NCI-H2227 (cell line): ENCODE data around the gene CAPN12.
"Not testable (repeated sequence)": the region's sequence is repeated elsewhere in the genome, so short reads cannot be mapped to it uniquely, and the experiment has no call there.

Experiments used
- DNase-seq: peaks from one replicate; lab custom pipeline; 2025; ENCODE audit not compliant: unreplicated experiment; lab: John Stamatoyannopoulos, UW

Gene CAPN12

GRCh38 chr19:38770949-38771275 lies 26.6 kb upstream of the CAPN12 start:
- DNase-seq, result not testable (repeated sequence)

- DNase-seq, result not testable (repeated sequence)
Observed at GRCh38 chr19:38770228-38770948, 26.1 kb upstream of the CAPN12 start.

DNA sequence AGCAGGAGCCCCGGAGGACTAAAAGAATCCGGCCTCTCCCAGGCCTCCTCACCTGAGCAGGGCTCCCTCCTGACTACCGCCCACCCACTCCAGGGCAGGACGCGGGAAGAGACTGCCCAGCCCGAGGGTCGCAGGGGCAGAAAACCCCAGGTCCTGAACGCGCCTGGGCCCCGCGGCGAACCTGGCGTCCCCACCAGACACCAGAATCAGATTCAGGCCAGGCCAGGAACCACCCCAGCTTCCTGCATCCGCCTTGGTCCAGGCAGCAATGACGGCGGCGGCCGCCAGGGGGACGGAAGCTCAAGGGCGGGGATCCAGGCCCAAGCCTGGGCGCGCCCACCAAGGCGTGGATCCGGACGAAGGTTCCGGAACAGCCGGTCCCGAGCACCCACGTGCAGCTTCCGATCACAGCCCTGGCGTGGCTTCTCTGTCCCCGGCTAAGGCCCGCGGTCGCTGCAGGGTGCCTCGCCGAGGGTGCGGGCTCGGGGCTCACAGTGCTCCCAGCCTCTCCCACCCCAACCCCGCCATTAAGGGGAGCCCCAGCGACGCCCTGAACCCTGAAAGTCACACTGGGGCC lies 25.4 kb upstream of the CAPN12 start:
- peak; percentile 78 for DNase-seq

DNA sequence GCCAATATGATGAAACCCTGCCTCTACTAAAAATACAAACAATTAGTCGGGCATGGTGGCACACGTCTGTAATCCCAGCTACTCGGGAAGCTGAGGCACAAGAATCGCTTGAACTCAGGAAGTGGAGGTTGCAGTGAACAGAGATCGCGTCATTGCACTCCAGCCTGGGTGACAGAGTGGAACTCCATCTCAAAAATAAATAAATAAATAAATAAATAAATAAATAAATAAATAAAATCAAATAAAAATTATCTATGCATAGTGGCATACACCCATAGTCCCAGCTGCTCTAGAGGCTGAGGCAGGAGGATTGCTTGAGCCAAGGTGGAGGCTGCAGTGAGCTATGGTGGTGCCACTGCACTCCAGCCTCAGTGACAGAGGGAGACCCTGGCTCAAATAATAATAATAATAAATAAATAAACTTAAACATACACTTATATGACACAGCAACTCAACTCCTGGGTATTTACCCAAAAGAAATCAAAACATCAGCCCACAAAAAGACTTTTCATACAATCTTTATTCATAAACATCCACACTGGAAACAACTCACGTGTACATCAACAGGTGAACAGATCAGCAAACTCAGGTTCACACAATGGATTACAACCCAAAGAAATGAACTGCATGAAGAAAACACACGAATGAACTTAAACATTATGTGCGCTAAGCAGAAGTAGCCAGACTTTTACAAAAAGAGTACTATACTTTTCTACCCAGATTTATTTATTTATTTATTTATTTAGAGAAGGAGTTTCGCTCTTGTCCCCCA lies 22.2 kb upstream of the CAPN12 start:
- DNase-seq, result no peak

- DNase-seq, result no peak
Observed at GRCh38 chr19:38765214-38765613, 20.9 kb upstream of the CAPN12 start.

DNA sequence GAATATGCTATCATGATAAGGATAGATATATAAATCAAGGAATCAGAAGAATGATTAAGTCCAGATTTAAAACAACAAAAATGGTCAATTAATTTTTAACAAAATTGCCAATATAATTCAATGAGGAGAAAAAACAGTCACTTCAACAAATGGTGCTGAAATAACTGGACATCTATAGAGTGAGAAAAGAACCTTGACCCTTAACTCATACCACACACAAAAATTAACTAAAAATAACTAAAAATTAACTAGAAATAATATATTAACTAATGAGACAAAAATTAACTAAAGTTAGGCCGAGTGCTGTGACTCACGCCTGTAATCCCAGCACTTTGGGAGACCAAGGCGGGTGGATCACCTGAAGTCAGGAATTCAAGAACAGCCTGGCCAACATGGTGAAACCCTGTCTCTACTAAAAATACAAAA lies 19.5 kb upstream of the CAPN12 start:
- DNase-seq, result no peak

DNA sequence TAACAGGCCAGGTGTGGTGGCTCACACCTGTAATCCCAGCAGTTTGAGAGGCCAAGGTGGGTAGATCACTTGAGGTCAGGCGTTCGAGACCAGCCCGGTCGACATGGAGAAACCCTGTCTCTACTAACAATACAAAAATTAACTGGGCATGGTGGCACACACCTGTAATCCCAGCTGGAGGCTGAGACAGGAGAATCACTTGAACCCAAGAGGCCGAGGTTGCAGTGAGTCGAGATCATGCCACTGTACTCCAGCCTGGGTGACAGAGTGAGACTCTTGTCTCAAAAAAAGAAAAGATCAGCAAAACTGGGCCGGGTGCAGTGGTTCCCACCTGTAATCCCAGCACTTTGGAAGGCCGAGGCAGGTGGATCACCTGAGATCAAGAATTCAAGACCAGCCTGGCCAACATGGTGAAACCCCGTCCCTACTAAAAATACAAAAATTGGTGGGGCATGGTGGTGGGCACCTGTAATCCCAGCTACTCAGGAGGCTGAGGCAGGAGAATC lies 17.7 kb upstream of the CAPN12 start:
- DNase-seq, result not testable (repeated sequence)

GRCh38 chr19:38760805-38761517 lies 16.7 kb upstream of the CAPN12 start:
- not testable (repeated sequence) for DNase-seq

DNA sequence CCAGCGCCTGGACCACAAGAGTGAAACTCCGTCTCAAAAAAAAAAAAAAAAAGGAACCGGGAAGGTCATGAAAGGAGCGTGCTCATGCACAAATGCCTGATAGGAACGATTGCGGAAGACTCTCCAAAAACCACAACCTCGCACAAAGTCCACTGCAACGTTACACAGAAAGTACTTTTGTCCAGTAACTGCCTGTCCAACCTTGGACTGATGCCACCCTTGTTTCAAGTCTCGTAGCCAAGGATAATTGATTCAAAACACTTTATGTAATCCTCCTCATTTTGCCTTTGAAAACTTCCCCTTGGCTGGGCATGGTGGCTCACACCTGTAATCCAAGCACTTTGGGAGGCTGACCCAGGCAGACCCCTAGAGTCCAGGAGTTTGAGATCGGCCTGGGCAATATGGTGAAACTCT lies 15.3 kb upstream of the CAPN12 start:
- DNase-seq, result no peak

DNA sequence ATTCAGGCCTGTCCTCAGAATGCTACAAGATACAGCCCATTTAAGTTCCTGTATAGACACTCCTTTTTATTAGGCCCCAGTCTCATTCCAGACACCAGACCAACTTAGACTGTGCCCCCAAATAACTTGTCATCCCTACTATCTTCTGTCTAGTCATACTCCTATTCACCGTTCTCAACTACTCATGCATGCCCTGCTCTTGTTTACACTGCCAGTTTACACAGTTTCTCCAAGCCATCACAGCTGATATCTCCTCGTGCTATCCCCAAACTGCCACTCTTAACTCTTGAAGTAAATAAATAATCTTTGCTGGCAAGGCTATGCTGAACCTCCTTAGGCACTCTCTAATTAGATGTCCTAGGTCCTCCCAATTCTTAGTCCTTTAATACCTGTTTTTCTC lies 9.9 kb upstream of the CAPN12 start:
- not testable (repeated sequence) for DNase-seq

DNA sequence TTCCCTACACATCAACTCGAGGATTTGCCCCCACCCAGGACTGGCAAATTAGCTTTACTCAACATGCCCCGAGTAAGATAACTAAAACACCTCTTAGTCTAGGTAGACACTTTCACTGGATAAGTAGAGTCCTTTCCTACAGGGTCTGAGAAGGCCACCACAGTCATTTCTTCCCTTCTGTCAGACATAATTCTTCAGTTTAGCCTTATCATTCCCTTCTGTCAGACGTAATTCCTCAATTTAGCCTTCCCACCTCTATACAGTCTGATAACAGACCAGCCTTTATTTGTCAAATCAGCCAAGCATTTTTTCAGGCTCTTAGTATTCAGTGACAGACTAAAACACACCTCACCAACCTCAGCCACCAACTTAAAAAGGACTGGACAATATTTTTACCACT lies 9.5 kb upstream of the CAPN12 start:
- not testable (repeated sequence) for DNase-seq

DNA sequence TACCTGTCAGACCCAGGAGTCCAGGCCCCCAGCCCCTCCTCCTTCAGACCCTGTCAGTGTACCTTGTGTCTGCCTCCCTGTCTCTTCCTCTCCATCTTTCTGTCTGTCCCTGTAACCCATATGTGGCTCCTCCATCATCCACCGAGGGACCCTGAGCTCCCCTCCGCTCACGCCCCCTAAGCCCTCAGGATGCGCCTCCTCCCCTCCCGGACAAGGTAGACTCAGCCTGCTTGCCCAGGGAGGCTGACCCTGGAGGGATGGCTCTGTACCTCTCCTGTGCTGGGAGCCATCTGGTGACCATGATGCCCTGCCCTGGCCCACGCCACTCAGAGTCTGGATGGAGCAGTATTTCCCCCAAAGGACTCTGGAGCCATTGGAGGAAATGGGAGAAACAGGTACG lies 1.0 kb upstream of the CAPN12 start:
- DNase-seq, result no peak

- no peak for DNase-seq
Observed at GRCh38 chr19:38744874-38745273, 600 bp upstream of the CAPN12 start.

DNA sequence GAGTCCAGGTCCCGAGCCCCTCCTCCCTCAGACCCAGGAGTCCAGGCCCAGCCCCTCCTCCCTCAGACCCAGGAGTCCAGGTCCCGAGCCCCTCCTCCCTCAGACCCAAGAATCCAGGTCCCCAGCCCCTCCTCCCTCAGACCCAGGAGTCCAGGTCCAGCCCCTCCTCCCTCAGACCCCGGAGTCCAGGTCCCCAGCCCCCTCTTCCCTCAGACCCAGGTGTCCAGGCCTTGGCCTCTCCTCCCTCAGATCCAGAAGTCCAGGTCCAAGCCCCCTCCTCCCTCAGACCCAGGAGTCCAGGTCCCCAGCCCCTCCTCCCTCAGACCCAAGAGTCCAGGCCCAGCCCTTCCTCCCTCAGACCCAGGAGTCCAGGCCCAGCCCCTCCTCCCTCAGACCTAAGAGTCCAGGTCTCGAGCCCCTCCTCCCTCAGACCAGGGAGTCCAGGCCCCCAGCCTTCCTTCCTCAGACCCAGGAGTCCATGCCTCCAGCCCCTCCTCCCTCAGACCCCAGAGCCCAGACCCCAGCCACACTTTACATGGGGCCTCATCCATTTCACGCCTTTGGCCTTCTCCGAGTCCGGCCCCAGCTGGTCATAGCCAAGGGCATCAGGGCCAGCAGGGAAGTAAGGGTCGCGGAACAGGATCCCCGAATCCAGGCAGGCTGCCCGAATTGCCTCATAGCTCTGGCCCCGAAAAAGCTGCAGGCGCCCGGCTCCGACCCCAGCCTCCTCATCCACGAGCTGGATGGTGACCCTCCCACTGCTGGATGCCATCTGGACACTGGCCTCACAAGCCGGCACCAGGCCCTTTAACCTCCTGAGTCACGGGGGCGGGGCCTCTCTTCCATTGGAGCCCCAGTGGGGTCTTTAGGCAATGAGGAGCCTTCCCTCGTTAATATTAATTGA lies 628 bp downstream of the CAPN12 start:
- DNase-seq, result no peak

DNA sequence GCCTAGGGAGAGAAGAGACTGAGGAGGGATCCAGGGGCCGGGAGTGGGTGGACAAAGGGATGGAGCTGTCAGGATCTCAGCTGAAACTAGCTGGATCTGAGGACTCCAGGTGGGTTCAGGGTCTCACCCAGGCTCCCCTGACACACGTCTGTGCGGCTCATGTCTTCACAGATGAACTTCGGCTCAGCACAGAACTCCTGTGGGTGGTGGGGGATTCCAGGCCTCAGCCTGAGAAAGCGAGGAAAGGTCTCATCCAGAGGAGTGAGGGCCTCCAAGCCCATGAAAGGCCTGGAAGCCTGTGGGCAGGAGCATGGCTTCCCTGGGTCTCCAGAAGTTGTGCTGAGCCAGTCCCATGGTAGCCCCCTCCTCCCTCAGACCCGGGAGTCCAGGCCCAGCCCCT lies 1.4 kb downstream of the CAPN12 start:
- DNase-seq, result no peak

GRCh38 chr19:38742296-38742695 lies 2.0 kb downstream of the CAPN12 start:
- no peak for DNase-seq

GRCh38 chr19:38741670-38742069 lies 2.6 kb downstream of the CAPN12 start:
- no peak for DNase-seq

DNA sequence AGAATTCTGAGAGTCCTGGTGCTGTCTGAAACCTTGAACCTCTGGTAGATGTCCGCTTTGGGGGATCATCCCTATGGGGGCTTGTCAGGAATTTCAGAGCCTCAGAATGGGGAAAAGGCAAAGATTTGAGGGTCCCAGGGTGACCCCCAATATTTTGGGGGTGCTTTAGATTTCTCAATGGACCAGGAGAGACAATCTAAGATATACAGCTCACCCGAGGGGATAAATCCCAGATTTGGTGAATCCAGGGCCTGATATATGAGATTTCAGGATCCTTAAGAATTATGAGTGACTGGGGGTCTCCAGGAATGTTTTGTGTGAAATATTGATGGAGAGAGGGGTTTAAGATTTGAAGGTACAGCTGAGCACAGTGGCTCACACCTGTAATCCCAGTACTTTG lies 3.3 kb downstream of the CAPN12 start:
- no peak for DNase-seq

GRCh38 chr19:38740257-38740592 lies 4.0 kb downstream of the CAPN12 start:
- DNase-seq, result no peak

- DNase-seq, result no peak
Observed at GRCh38 chr19:38739440-38740256, 4.6 kb downstream of the CAPN12 start.
